ENCODE data around the gene TIAM1.

Gene TIAM1

GRCh38 chr21:31332525-31332924 is 11.5 kb downstream of the TIAM1 start:
- Histone ChIP-seq H3K4me2 (no peak overlapping the region), H3K4me1 (peaks cover 13 to 32% (median 23%) of the 10 kb centered on the region in 10 experiments), H3K9ac (no peak overlapping the region), H3K27ac (no peak overlapping the region), H3K27me3 (no peaks in the 10 kb centered on the region), H3K36me3 (peaks cover 7 to 58% (median 19%) of the 10 kb centered on the region in 11 experiments; a peak in 17 of 22 replicates), H3K4me3 (no peak overlapping the region), H3K9me3 (replicated peaks in 1 of 11) (peaks cover 15 to 32% (median 21%) of the 10 kb centered on the region in 11 experiments), H4K20me1 (no peaks in the 10 kb centered on the region; a peak in 1 of 22 replicates)
- no peak for TF ChIP-seq Cebpa-rat (IDR thresholded peaks at IDR 0.05)

GRCh38 chr21:31331231-31331630 is 12.8 kb downstream of the TIAM1 start:
- Histone ChIP-seq H4K20me1 (peaks cover 0 to 3% (median 0%) of the 10 kb centered on the region in 11 experiments; a peak in 1 of 22 replicates), H3K27me3 (no peaks in the 10 kb centered on the region), H3K4me2 (peak overlapping the region in 9 of 11 experiments; percentile 4 to 75 (median 69); a peak in 16 of 22 replicates), H3K9me3 (replicated peaks in 1 of 11) (peaks cover 15 to 32% (median 21%) of the 10 kb centered on the region in 11 experiments), H3K27ac (no peak overlapping the region), H3K4me1 (peaks cover 15 to 45% (median 33%) of the 10 kb centered on the region in 10 experiments), H3K4me3 (no peak overlapping the region), H3K36me3 (peaks cover 7 to 47% (median 18%) of the 10 kb centered on the region in 11 experiments; a peak in 16 of 22 replicates), H3K9ac (no peak overlapping the region)
- no peak for TF ChIP-seq Cebpa-rat (IDR thresholded peaks at IDR 0.05)

- Histone ChIP-seq H3K27me3 (no peaks in the 10 kb centered on the region), H3K4me3 (no peak overlapping the region), H3K27ac (no peak overlapping the region), H3K4me2 (no peak overlapping the region; a peak in 2 of 22 replicates), H3K36me3 (peaks cover 7 to 42% (median 18%) of the 10 kb centered on the region in 11 experiments; a peak in 16 of 22 replicates), H4K20me1 (peaks cover 0 to 5% (median 0%) of the 10 kb centered on the region in 11 experiments; a peak in 1 of 22 replicates), H3K4me1 (peaks cover 17 to 56% (median 41%) of the 10 kb centered on the region in 10 experiments), H3K9me3 (replicated peaks in 1 of 11) (peaks cover 15 to 32% (median 21%) of the 10 kb centered on the region in 11 experiments), H3K9ac (no peak overlapping the region)
- no peak for TF ChIP-seq Cebpa-rat (IDR thresholded peaks at IDR 0.05)
Observed at GRCh38 chr21:31330144-31330483, 13.9 kb downstream of the TIAM1 start.

GRCh38 chr21:31329456-31330143 is 14.5 kb downstream of the TIAM1 start:
- Histone ChIP-seq H3K27ac (no peak overlapping the region), H3K4me2 (no peak overlapping the region), H3K4me1 (peaks cover 17 to 61% (median 43%) of the 10 kb centered on the region in 10 experiments), H3K9ac (no peak overlapping the region), H3K27me3 (no peaks in the 10 kb centered on the region), H3K9me3 (replicated peaks in 1 of 11) (peaks cover 15 to 32% (median 21%) of the 10 kb centered on the region in 11 experiments), H3K36me3 (peaks cover 7 to 38% (median 16%) of the 10 kb centered on the region in 11 experiments; a peak in 16 of 22 replicates), H4K20me1 (peaks cover 0 to 5% (median 0%) of the 10 kb centered on the region in 11 experiments; a peak in 1 of 22 replicates), H3K4me3 (no peak overlapping the region)
- TF ChIP-seq Cebpa-rat (IDR thresholded peaks at IDR 0.05): no peak

GRCh38 chr21:31326522-31327242 is 17.4 kb downstream of the TIAM1 start:
- peaks cover 17 to 53% (median 40%) of the 10 kb centered on the region in 10 experiments for H3K4me1 ChIP-seq
- H3K9ac ChIP-seq: peak overlapping the region in 7 of 11 experiments; percentile 4 to 56 (median 47); a peak in 11 of 22 replicates
- TF ChIP-seq Cebpa-rat (IDR thresholded peaks at IDR 0.05): no peak
- peaks cover 0 to 5% (median 0%) of the 10 kb centered on the region in 11 experiments; a peak in 1 of 22 replicates for H4K20me1 ChIP-seq
- peak overlapping the region in 9 of 11 experiments; percentile 10 to 52 (median 31); a peak in 11 of 22 replicates for H3K27ac ChIP-seq
- H3K4me3 ChIP-seq: peak overlapping the region in 9 of 10 experiments; percentile 1 to 44 (median 26); a peak in 11 of 20 replicates
- peaks cover 15 to 39% (median 27%) of the 10 kb centered on the region in 11 experiments for H3K9me3 ChIP-seq (replicated peaks in 1 of 11)
- peaks cover 3 to 28% (median 16%) of the 10 kb centered on the region in 11 experiments; a peak in 14 of 22 replicates for H3K36me3 ChIP-seq
- H3K27me3 ChIP-seq: no peaks in the 10 kb centered on the region
- H3K4me2 ChIP-seq: peak overlapping the region; percentile 74 to 88 (median 79)

GRCh38 chr21:31318971-31319370 is 25.1 kb downstream of the TIAM1 start:
- Histone ChIP-seq H4K20me1 (no peaks in the 10 kb centered on the region), H3K27me3 (no peaks in the 10 kb centered on the region), H3K4me1 (peaks cover 0 to 4% (median 0%) of the 10 kb centered on the region in 10 experiments; a peak in 2 of 20 replicates), H3K27ac (no peak overlapping the region), H3K36me3 (peaks cover 0 to 16% (median 9%) of the 10 kb centered on the region in 11 experiments; a peak in 9 of 22 replicates), H3K9me3 (replicated peaks in 1 of 11) (peaks cover 0 to 35% (median 25%) of the 10 kb centered on the region in 11 experiments; a peak in 16 of 22 replicates), H3K9ac (no peak overlapping the region), H3K4me3 (no peak overlapping the region), H3K4me2 (no peak overlapping the region)
- TF ChIP-seq Cebpa-rat (IDR thresholded peaks at IDR 0.05): no peak

GRCh38 chr21:31317688-31318087 is 26.4 kb downstream of the TIAM1 start:
- Histone ChIP-seq H3K27ac (no peak overlapping the region), H3K9me3 (replicated peaks in 1 of 11) (peaks cover 0 to 27% (median 21%) of the 10 kb centered on the region in 11 experiments; a peak in 16 of 22 replicates), H3K27me3 (no peaks in the 10 kb centered on the region), H3K9ac (no peak overlapping the region), H3K4me3 (no peak overlapping the region), H4K20me1 (no peaks in the 10 kb centered on the region), H3K36me3 (peaks cover 0 to 14% (median 9%) of the 10 kb centered on the region in 11 experiments; a peak in 9 of 22 replicates), H3K4me2 (no peak overlapping the region), H3K4me1 (no peaks in the 10 kb centered on the region)
- no peak for TF ChIP-seq Cebpa-rat (IDR thresholded peaks at IDR 0.05)

GRCh38 chr21:31316488-31317169 is 27.4 kb downstream of the TIAM1 start:
- H3K9me3 ChIP-seq (replicated peaks in 1 of 11): peaks cover 0 to 27% (median 20%) of the 10 kb centered on the region in 11 experiments; a peak in 16 of 22 replicates
- no peaks in the 10 kb centered on the region for H4K20me1 ChIP-seq
- peaks cover 0 to 12% (median 9%) of the 10 kb centered on the region in 11 experiments; a peak in 8 of 22 replicates for H3K36me3 ChIP-seq
- no peak overlapping the region for H3K27ac ChIP-seq
- H3K27me3 ChIP-seq: no peaks in the 10 kb centered on the region
- H3K9ac ChIP-seq: no peak overlapping the region
- H3K4me2 ChIP-seq: no peak overlapping the region
- no peaks in the 10 kb centered on the region for H3K4me1 ChIP-seq
- H3K4me3 ChIP-seq: no peak overlapping the region
- TF ChIP-seq Cebpa-rat (IDR thresholded peaks at IDR 0.05): no peak

Measured in BLaER1 treated with 17β-estradiol and CSF1 and Interleukin-3, amounts not matched to agents 10 nM and 100 nM (cell line).